ENCODE measurements around the gene RGS3.

- TF ChIP-seq ZNF830 (tag by site-specific recombination; IDR thresholded peaks at IDR 0.05; ENCODE audit: low read depth) (no peak), ZBTB21 (tag by site-specific recombination; IDR thresholded peaks at IDR 0.05) (no peak), CTCF (tag by site-specific recombination; IDR thresholded peaks at IDR 0.05) (no peak), ZBTB10 (tag by site-specific recombination; IDR thresholded peaks at IDR 0.05) (no peak), ZEB2 (tag by site-specific recombination; IDR thresholded peaks at IDR 0.05) (no peak), ZNF785 (tag by site-specific recombination; IDR thresholded peaks at IDR 0.05) (no peak), ZNF16 (tag by site-specific recombination; IDR thresholded peaks at IDR 0.05; ENCODE audit: low read depth) (no peak), REST (tag by site-specific recombination; IDR thresholded peaks at IDR 0.05) (no peak), ZNF248 (tag by site-specific recombination; IDR thresholded peaks at IDR 0.05) (no peak), ZNF792 (tag by site-specific recombination; IDR thresholded peaks at IDR 0.05) (no peak), ZNF473 (tag by site-specific recombination; IDR thresholded peaks at IDR 0.05) (no peak)
Measured at GRCh38 chr9:113514748-113515147, 51.2 kb downstream of the RGS3 start.

Data from HEK293 (cell line).